Hypothalamus (tissue), 51 donors: Measurements from ENCODE around the gene KAT5.
"Not testable (repeated sequence)": the region's sequence is repeated elsewhere in the genome, so short reads cannot be mapped to it uniquely, and the experiment has no call there.

Experiments used
- DNase-seq, 51 donors: peaks; one replicate each; lab custom pipeline; 2025; lab: John Stamatoyannopoulos, UW

The KAT5 gene

GRCh38 chr11:65742353-65742752, 30.3 kb downstream of the KAT5 start:
- DNase-seq = no peak

- no peak for DNase-seq
These were observed 31.6 kb downstream of the KAT5 start for GRCh38 chr11:65743681-65744025.

- peak in 1 of 51 donors; percentile 4 for DNase-seq
These were observed 32.1 kb downstream of the KAT5 start for GRCh38 chr11:65744026-65744698.

- DNase-seq = no peak
These were observed 32.6 kb downstream of the KAT5 start for GRCh38 chr11:65744699-65745042.

GRCh38 chr11:65745049-65745448, 33.0 kb downstream of the KAT5 start:
- DNase-seq = no peak

GRCh38 chr11:65762169-65762568, 50.1 kb downstream of the KAT5 start:
- DNase-seq = not testable (repeated sequence)

GRCh38 chr11:65762816-65763215, 50.8 kb downstream of the KAT5 start:
- DNase-seq = not testable (repeated sequence)

- DNase-seq = no peak
These were observed 52.4 kb downstream of the KAT5 start for GRCh38 chr11:65764434-65764833.

GRCh38 chr11:65766535-65766934, 54.5 kb downstream of the KAT5 start:
- DNase-seq = no peak

- DNase-seq = no peak
These were observed 55.4 kb downstream of the KAT5 start for GRCh38 chr11:65767406-65767805.

- DNase-seq = not testable (repeated sequence)
These were observed 55.8 kb downstream of the KAT5 start for GRCh38 chr11:65767806-65768205.
